Posterior cingulate gyrus (tissue), 11 donors: ENCODE results near the gene RNF144A.

Experiments
- DNase-seq, 10 donors: peaks; one replicate each; pipeline versions ENCODE4 v3.0.0 to v3.0.0-alpha.2; 2020 to 2021; ENCODE audit warnings: mixed read lengths in 3 of 10
- intact Hi-C: fragments of 100-400 bp; cut with DNase I; formaldehyde crosslinking; loops from one replicate; pipeline ENCODE4 v1.15.1; 2023

The RNF144A gene

GRCh38 chr2:6943971-6944370, 26.8 kb downstream of the RNF144A start:
- intact Hi-C loops = no loop called here
- no peak for DNase-seq

GRCh38 chr2:6944555-6944954, 27.3 kb downstream of the RNF144A start:
- DNase-seq = no peak
- intact Hi-C loops = no loop called here

GRCh38 chr2:6945087-6945813, 28.0 kb downstream of the RNF144A start:
- no peak for DNase-seq
- intact Hi-C loops = no loop called here

- intact Hi-C loops = no loop called here
- DNase-seq = no peak
These were observed 28.6 kb downstream of the RNF144A start for GRCh38 chr2:6945821-6946220.

DNA sequence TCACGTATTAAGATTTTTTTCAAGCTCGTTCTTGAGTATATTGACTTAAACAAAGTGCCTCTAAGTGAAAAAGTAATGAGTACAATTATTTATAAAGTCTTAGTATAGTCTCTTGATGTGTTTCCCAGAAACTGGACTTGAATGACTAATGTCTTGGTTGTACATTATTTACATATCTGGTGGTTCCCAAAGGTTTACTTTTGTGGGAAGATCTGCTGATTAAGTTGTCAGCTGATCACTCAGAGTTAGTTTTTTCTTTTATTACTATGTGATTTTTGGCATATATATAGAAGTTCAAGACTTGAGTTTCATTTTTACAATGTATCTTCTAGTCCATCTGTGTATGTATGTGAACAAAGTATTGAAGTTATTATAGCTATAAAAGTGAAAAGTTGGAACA, 29.5 kb downstream of the RNF144A start:
- no peak for DNase-seq
- intact Hi-C loops = no loop called here

- intact Hi-C loops = no loop called here
These were observed 30.9 kb downstream of the RNF144A start for GRCh38 chr2:6947929-6948676.

DNA sequence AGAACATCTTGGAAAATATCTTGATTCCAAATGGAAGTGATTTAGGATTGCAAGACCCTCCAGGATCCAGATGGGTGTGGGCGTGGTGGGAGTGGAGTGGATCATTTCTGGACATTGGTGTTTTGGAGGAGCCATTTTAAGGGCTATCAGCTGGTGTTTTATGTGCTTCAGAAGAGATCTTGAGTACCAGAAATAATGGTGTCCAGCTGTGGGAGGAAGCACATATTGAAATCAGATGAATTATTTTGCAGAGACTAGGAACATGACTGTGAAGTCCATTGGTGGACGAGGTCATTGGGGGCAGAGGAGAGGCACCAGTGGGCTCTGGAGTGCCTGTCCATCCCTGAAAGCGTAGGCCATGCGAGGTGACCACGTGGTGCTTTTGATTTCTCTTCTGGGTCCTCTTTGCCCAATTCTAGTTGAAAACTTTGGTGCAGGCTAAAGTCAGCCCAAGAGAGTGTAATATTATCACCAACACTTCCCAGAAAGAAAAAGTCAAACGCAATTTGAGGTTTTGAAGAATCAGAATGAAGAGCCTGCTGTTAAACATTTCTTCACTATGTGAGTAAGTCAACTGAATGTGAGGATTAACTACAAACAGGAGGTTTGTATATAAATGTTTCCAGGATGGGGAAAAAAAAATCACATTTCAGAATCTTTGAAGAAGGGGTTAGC, 31.6 kb downstream of the RNF144A start:
- no peak for DNase-seq
- intact Hi-C loops = no loop called here

More at GRCh38 chr2:6947929-6948676, 30.9 kb downstream of the RNF144A start:
- no peak for DNase-seq

GRCh38 chr2:6951046-6951445, 33.8 kb downstream of the RNF144A start:
- intact Hi-C loops = no loop called here
- DNase-seq = no peak

GRCh38 chr2:6952101-6952500, 34.9 kb downstream of the RNF144A start:
- intact Hi-C loops = no loop called here

DNA sequence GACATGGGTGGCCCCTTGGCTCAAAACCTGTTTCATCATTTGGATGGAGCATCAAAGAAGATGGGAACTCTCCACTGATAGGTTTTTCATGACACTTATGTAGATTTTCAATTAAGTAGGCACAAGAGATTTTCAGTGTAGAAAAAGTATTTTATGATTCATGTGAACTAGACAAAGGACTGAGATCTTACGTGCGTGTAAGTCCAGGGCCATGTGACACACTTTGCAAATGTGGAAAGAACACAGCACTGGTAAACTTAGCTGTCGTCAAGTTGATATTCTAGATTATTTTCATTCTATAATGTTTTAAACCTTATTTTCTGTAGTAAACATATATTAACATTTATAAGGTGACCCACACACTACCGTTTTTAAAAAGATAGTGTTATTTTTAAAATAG, 37.4 kb downstream of the RNF144A start:
- no peak for DNase-seq
- intact Hi-C loops = no loop called here

More at GRCh38 chr2:6952101-6952500, 34.9 kb downstream of the RNF144A start:
- DNase-seq = no peak

DNA sequence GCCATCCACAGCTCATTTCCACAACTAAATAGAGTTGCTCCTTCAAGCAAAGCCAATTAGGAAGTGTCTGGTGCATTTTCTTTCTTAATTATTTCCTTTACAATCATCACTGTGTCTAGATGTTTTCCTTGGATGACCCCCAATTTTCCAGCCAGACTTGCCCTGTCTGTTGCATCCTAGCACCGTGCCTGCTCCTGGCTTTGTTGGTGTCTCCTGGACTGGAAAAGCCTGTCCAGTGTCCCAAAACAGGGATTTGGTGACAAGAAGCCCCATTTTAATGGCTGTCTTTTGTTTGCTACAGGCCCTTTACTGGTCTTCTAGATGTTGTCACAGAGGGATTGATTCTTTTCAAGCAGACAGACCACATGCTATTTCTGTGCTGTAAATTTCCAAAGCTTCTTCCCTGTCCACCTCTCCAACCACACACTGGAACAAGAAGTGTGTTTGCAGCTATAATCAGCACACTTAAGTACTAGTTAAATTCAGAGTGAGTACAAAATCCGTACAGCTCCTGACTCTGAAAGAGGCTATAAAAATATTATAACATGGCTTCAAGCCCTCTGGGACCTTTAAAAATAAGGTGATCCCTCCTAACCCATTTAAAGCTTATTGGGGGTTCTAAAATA, 38.4 kb downstream of the RNF144A start:
- intact Hi-C loops = no loop called here
- DNase-seq = no peak

DNA sequence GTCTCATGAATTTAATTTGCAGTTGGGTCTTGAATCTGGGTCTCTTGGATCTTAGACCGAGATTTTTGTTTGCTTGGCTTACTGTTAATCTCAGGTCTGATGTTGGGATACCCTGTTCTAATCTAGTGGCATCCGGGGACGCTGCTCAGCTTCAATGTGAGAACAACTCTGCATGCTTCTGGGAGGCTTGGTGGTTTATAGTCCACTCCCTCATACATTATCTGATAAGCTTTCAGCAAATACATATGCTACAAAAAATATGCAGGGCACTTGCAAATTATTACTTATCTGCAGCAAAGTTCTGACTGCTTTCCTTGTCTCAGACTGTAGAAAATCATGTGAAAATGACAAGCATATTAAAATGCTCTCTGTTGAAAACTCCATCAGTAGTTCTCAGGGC, 39.4 kb downstream of the RNF144A start:
- intact Hi-C loops = no loop called here
- DNase-seq = no peak

DNA sequence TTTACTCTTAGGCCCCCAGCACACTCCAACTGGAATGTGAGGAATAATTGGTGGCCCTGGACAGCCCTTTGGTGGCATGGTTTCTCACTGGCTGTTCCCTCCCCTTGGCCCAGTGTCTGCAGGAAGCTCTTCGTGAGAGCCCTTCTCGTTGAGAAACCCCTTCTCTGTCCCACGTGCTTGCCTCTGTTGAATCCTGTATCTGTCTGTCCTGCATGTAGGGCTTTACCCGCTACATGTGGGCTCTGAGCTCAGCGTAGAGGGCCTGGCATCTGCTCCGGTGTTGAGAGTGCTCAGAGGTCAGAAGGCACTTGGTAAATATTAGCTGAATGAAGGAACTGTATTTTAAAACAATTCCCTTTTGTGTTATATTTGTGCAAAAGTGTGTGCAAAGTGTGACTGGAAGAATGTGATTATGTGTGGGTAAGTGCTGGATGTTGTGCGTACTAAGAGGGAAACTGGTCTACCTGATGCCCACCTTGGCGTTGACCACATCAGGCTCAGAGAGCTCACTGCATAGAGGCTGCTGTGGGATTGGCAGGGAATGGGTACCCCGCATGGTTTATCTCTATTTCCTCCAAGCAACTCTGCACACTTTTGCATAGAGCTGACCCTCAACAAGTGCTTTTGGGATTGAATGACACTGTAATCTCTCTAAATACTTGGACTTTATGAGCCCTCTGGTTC, 40.0 kb downstream of the RNF144A start:
- intact Hi-C loops = no loop called here
- DNase-seq = no peak

GRCh38 chr2:6957910-6958615, 40.9 kb downstream of the RNF144A start:
- DNase-seq = peak in 8 of 10 donors; percentile 49 to 94 (median 71)
- intact Hi-C loops = no loop called here

GRCh38 chr2:6958616-6959235, 41.5 kb downstream of the RNF144A start:
- intact Hi-C loops = no loop called here
- DNase-seq = no peak

DNA sequence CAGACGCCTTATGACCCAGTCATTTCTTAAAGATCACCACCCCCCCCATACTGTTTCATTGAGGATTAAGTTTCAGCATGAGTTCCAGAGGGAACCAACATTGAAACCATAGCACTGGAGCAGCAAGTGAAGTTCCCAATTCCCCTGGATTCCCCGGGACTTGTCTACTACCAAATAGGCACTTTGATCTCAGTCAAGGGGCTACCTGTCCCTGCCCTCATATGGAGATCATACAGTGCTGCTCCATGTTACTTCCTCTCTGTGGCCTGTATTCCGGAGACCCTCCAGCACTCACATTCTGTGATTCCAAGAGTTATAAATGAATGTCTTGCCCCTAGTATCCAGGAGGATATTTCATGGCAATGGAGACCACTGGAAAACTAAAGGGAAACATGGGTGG, 42.5 kb downstream of the RNF144A start:
- DNase-seq = no peak
- intact Hi-C loops = no loop called here

DNA sequence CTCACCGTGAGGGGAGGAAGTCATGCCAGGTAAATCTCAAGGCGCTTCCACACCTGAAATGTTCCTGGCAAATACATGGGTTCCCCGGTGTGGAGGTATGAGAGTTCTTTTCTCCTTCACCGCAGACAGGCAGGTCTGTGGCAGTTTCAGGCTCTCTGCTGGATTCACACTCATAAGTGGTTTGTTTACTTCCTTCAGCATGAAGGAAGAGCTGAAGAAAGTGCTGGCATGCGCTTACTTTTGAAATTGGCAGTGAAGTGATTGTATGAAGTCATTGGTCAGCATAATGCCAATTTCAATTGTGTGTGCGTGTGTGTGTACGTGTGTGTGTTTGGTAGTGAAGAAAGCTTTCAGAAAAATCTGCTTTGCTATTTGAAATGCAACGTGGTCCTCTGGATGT, 43.4 kb downstream of the RNF144A start:
- intact Hi-C loops = no loop called here

DNA sequence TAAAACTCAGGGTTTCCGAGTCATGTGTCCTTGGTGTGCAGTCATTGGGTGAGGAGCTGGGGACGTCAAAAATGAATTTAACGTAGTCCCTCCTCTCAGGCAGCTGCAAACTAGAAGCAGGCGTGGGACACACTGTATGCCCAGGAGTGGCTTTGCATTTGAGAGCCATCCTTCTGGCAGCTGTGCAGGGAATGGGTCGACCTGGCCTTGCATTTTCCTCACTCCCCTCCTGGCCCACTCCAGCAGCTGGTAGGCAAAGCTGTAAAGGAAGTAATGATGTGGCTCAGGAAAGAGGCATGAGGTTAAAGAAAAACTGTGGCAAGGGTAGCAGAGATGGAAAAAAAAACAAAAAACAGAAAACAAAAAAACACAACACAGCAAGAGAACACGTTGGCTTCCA, 46.5 kb downstream of the RNF144A start:
- DNase-seq = no peak
- intact Hi-C loops = no loop called here

More for the DNA sequence above, 43.4 kb downstream of the RNF144A start:
- no peak for DNase-seq

- intact Hi-C loops = no loop called here
- no peak for DNase-seq
These were observed 48.0 kb downstream of the RNF144A start for GRCh38 chr2:6965071-6965795.
